GM18508 (cell line): Measurements from ENCODE around the gene LRRC45.

Experiments used
- ATAC-seq: cut with Tn5 transposase; IDR thresholded peaks from one replicate; pipeline ENCODE4 v1.9.1; 2021; ENCODE audit warnings: moderate number of reproducible peaks; ENCODE audit not compliant: insufficient read depth, unreplicated experiment

Gene LRRC45

DNA sequence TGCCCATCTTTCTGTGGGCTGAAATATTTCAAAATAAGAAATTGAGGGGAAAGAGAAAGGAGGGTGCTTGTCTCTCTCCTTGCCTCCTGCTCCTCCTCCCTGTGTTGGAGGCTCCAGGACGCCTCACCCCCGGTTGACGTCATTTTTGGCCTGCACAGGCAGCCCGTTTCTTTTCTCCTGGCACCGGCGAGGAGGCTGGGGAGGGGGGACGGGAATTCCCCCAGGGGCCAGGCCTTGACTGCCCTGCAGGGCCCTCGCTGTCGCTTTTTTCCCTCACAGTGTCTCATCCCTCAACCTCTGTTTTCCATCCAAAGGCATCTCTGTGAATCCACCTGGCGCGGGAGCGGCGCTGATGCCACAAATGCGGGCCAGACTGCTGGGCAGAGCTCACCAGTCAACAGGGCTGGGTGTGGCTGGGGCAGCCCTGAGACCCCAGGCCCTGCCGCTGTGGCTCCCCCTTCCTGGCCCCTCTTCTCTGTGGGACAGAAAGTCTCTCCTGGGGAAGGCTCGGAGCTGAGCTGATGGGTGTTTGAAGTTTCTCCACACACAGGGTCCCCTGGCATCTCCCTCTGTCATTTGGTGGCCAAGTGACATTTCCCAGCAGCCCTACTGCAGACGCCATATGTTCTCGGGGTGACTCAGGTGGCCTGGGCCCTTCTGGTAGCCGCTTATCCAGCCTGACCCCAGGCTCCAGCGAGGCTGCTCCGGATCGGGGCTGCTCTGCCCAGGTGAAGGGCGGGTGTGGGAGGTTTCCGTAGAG lies 16.5 kb upstream of the LRRC45 start:
- no peak for ATAC-seq

DNA sequence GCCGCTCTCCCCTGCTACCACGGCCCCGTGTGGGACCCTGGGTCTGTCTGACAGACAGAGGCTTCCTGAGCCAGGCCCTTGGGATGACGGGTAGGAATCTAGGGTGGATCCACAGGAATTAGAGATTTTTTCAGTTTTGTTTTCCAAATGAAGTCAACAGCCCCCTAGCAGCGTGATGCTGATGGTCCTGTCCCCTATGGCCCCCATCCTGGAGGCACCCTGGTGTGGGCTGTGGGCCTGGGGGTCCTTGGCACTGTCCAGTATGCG lies 15.9 kb upstream of the LRRC45 start:
- no peak for ATAC-seq

- no peak for ATAC-seq
Observed at GRCh38 chr17:82007495-82008257, 15.4 kb upstream of the LRRC45 start.

DNA sequence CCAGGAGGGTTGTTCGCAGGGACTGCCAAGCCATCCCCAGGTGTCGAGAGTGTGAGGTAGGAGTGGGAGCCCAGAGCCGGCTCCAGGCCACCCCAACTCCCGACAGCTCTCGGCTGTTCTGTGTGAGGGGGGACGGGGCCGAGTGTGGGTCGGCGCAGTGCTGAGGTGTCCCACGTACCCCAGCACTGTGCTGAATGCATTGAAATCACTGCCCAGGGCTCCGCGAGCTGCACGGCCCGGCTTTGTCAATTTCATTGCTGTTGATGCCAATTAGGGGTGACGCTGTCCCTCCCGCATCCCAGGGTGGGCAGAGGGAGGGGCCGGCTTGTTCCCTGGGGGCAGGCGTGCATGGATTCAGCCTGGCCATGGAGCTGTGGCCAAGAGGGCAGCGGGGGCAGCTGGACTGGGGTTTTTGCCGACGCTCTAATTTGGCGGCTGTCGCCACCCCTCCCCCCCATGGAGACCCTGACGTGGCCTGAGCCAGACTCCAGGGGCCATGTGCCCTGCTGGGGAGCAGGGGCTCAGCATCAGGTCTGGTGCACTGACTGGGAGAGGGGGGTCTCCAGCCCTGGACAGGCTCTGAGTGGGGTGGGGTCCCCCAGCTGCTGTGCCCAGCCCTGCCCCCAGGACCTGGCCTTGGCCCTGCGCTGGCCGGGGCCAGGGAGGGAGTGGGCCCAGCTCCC lies 14.7 kb upstream of the LRRC45 start:
- ATAC-seq, result no peak

DNA sequence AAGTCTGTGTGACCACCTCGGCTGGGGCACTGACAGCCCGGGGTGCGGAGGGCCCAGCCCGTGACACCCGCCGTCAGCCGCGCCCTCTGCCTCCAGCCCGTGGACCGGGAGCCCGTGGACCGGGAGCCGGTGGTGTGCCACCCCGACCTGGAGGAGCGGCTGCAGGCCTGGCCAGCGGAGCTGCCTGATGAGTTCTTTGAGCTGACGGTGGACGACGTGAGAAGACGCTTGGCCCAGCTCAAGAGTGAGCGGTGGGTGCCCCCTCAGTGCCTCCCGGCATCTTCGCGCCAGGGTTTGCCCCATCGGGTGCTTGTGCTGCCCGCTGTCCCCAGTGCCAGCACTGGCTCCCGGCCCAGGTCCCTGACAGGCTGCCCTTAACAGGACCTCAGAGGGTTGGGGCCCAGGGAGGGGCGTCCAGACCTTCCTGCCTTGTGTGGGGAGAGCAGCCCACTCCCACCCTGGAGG lies 14.1 kb upstream of the LRRC45 start:
- no peak for ATAC-seq

- no peak for ATAC-seq
Observed at GRCh38 chr17:82009413-82009812, 13.7 kb upstream of the LRRC45 start.

- ATAC-seq, result no peak
Observed at GRCh38 chr17:82010575-82011525, 12.3 kb upstream of the LRRC45 start.

GRCh38 chr17:82011617-82012187 lies 11.4 kb upstream of the LRRC45 start:
- ATAC-seq, result no peak

DNA sequence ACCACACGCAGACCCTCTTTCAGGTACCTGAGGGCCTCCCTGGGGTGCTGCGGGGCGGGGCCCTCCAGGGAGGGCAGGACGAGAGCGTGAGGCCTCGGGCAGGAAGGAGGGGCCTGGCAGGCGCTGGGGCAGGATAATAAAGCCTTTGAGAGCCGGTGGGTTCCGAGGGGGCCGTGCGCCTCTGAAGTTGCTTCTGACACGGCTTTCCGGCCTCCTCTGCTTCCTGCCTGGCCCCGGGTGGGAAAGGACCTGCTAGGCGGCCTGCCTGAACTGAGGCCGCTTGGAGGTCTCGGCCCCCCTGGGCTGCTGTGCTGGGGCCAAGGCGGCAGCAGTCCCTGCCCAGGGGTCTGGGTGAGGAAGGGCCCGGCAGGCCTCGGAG lies 10.9 kb upstream of the LRRC45 start:
- ATAC-seq, result no peak

GRCh38 chr17:82012640-82013295 lies 10.3 kb upstream of the LRRC45 start:
- ATAC-seq, result no peak

- no peak for ATAC-seq
Observed at GRCh38 chr17:82013341-82013740, 9.8 kb upstream of the LRRC45 start.

DNA sequence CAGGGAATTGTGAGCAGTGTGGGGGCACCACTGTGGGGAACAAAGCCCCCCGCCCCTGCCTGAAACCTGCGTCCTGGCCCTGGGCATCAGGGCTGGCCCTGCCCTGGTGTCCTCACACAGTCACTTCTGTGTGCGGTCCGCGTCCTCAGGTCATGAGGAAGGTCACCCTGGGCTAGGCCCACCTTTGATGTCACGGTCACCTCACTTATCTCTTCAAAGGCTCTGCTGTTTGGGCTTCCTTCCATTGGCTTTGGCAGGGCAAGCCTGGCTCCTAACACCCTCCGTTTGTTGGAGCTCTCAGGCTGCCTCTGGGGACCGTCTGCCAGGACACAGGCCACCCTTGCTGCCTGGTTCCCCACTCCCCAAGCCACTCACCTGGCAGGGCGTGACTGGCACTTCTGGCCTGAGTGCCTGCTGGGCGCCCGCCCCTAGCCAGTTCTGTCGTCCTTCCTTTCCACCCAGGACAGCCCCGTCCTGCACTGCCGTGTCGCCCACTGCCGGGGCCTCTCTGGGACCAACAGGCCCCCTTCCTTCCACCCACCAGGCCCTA lies 9.3 kb upstream of the LRRC45 start:
- no peak for ATAC-seq

DNA sequence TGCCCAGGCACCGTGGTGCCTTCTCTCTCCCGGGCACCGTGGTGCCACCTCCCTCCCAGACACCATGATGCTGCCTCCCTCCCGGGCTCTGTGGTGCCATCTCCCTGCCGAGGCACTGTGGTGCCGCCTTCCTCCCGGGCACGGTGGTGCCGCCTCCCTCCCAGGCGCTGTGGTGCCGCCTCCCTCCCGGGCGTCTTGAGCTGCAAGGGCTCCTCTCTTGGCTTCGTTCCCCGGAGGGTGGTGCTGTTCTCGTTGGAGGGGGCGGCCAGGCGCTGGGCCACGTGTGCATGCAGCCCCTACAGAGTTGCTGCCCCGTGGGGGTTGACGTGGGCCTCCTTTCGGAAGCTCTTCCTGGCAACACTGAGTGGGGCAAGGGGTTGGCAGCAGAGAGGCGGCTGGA lies 8.7 kb upstream of the LRRC45 start:
- no peak for ATAC-seq

DNA sequence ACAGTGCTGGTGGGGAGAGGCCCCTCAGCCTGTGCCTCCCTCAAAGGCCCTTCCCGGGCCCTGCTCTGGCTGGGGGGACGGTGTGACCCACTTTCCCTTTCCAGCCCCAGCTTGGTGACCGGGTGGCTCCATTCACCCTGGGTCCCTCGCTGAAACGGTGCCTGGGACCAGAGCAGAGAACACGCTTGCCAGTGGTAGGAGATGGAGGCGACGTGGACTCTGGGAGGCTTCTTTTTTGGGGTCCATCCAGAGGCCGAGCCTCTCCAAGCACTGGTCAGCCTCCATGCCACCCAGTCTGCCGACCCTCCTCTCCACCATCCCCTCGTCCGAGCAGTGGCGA lies 8.2 kb upstream of the LRRC45 start:
- no peak for ATAC-seq

GRCh38 chr17:82015311-82015971 lies 7.7 kb upstream of the LRRC45 start:
- no peak for ATAC-seq

- no peak for ATAC-seq
Observed at GRCh38 chr17:82016061-82016874, 6.8 kb upstream of the LRRC45 start.

GRCh38 chr17:82016875-82017459 lies 6.1 kb upstream of the LRRC45 start:
- no peak for ATAC-seq
